ENCODE measurements around the gene CD160.
"Not testable (repeated sequence)": the region's sequence is repeated elsewhere in the genome, so short reads cannot be mapped to it uniquely, and the experiment has no call there.

The CD160 gene

GRCh38 chr1:145710291-145711027 is 8.8 kb upstream of the CD160 start:
- no peak for DNase-seq

DNA sequence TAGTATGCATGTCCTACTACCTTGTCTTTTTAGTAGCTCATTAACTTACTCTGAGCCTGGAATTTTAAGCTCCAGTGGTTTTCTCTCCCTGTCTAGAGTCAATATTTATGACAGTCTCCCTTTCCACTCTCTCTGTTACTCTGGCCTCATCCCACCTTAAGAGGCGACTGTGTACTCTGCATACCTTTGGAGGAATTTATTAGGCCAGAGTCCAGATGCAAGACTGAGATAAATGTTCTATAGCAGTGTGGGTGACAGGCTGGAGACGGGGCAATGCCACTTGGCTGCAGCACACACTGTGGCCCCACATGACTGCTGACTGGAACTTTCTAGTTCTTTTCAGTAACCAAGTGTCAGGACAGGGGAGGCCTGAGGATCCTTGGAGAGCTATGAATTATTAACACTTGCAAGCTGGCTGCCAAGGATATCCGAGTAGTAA is 8.1 kb upstream of the CD160 start:
- no peak for DNase-seq

DNA sequence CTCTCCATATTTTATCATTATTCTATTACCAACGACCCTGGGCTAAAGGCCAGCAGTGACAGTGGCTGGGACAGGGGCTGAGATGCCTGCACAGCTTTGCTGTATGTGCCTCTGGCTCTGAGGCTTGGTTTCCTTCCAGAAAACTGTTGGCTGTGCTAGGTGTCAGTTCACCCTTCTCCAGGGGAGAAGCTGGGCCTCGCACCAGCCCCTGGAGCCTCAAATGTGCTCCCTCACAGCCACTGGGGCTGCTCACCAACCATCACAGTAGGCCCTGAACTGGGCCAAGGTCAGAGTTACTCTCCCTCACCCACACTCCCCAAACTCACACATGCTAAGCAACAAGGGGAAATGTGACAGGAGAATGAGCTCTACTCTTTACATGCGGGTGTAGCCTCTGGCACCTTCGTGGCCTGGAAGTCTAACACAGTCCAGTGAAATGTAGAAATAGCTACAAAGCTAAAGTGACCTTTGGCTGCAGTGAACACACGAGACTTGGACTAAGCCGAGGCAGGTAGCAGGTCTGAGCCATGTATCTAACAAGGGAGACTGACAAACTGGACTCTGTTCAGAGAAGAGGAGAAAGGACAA is 4.7 kb upstream of the CD160 start:
- DNase-seq, result no peak

- DNase-seq, result no peak
These were observed 2.5 kb upstream of the CD160 start for GRCh38 chr1:145716641-145717345.

- no peak for DNase-seq
These were observed 1.5 kb upstream of the CD160 start for GRCh38 chr1:145717833-145718232.

DNA sequence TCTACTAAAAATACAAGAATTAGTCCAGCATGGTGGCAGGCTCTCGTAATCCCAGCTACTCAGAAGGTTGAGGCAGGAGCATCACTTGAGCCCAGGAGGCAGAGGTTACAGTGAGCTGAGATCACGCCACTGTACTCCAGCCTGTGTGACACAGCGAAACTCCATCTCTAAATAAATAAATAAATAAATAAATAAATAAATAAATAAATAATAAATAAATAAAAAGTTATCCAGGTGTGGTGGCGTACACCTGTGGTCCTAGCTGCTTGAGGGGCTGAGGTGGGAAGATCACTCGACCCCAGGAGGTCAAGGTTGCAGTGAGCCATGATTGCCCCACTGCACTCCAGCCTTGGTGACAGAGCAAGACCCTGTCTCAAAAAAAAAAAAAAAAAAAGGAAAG is 834 bp upstream of the CD160 start:
- not testable (repeated sequence) for DNase-seq

DNA sequence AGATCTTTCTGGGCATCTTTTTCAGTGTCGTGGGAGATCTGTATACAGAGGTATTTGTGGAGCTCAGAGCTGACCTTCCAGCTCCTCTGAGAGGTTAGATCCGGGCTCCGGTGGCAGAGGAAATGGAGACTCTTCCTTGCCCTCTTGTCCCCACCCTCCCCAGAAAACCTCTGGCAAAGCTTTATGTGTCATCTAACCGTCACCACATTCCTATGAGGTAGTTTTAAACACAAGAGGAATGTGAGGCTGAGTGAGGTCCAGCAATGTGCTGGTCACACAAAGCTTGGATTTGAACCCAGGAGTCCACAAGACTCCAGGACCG is 1.2 kb downstream of the CD160 start:
- no peak for DNase-seq

GRCh38 chr1:145720878-145721671 is 1.8 kb downstream of the CD160 start:
- DNase-seq, result peak; percentile 58

GRCh38 chr1:145726193-145726592 is 6.9 kb downstream of the CD160 start:
- not testable (repeated sequence) for DNase-seq

DNA sequence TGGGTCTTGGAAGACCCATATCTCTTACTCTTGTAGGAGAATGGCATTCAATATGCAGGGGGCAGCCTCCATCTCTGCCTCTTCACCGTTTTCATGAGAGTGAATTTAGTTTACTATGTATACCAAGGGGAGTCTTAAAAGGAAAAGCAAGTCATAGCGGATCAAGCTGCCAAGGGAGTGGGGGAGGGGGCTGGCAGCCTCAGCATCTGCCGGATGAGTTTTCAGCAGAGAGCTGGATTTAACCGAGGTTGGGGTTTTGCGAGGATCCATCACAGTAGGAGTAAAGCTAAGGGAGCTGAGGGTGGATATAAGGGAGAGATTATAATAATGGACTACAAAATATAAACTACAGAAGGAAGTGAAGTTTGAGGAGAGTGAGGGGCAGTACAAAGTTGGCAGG is 9.9 kb downstream of the CD160 start:
- no peak for DNase-seq

GRCh38 chr1:145729666-145730436 is 10.6 kb downstream of the CD160 start:
- no peak for DNase-seq

- no peak for DNase-seq
These were observed 11.2 kb downstream of the CD160 start for GRCh38 chr1:145730467-145730866.

DNA sequence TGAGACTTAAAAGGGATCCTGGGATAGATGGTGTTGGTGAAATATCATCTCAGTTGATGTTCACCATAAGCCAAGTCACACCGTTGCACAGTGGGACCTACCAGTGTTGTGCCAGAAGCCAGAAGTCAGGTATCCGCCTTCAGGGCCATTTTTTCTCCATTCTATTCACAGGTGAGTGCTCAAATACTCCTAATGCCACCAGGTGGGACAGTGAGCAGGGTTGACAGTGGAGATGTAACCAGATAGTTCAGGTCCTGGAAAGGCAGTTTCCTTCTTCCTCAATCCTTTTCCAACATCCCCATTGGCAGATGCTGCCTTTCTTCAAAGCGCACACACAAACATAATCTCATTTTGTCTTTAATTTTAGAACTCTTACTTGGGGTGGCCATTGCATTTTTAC is 11.6 kb downstream of the CD160 start:
- DNase-seq, result no peak

- DNase-seq, result no peak
These were observed 16.9 kb downstream of the CD160 start for GRCh38 chr1:145736191-145736590.

- no peak for DNase-seq
These were observed 21.0 kb downstream of the CD160 start for GRCh38 chr1:145740269-145740668.

GRCh38 chr1:145747398-145748247 is 28.3 kb downstream of the CD160 start:
- DNase-seq, result no peak

GRCh38 chr1:145750426-145750825 is 31.1 kb downstream of the CD160 start:
- DNase-seq, result no peak

DNA sequence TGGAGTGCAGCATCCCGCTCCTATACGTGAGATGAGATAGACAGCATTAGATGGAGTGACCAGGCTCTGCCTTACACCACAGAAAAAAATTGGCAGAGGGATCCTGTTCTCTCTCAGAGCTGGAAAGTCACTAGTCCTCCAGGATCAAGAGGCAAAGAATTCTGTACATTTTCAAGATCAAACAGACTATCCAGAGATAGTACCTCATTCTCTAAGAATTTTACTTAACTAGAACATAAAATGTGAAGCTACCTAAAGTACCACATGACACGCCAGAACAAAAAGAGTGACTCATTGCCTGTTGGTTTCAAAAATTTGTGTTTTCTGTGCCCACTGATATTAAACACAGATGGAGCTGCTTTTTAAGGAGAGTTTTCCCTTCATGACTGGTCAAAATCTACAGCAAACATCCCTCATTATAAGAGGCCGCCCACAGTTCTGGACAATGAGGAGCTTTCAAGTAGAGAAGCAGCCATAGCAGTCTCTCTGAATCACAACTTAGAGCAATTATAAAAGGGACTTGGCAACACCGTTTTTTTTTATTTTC is 32.3 kb downstream of the CD160 start:
- DNase-seq, result no peak

DNA sequence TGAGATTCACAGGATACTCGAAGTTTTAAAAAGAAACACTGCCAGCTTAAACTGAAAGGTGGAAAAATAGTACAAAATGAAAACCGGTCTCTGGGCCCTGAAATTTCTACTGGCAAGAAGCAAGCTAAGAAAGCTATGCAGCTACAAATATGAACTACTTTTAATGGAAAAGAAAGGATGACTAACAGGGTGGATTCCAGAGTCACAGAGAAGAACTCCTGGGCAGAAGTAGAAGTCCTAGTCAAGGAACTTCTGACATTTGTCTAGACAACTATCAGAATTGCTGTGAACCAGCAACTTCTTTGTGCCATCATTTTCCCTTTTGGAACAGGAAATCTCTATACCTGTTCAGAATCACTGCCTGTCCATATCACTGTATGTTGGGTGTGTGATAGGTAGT is 38.1 kb downstream of the CD160 start:
- no peak for DNase-seq

GRCh38 chr1:145758116-145758515 is 38.8 kb downstream of the CD160 start:
- DNase-seq, result no peak

GRCh38 chr1:145758575-145758974 is 39.3 kb downstream of the CD160 start:
- DNase-seq, result no peak
